Measurements from ENCODE around the gene IL4. TPM values are rescaled to one million over a fixed set of nuclear protein-coding genes. Genes with fewer than 3 reads are reported as not detected.
A peak's percentile ranks its signal among the peaks of the same experiment; 100 is the strongest.

The IL4 gene
- total and polyA plus RNA-seq, 9 of the 15 experiments (the other 6 are each of a cell fraction or from before 2014, with no cell fraction given), result 0.22 to 0.62 TPM; not detected in 7

- WGBS (ENCODE audit: insufficient coverage, low coverage, missing lambda C conversion rate), result 42% methylated on average over 7 of the region's 7 CpGs
- BruUV-seq (replicated peaks), result no TSS peak
- POLR2A ChIA-PET, result interaction anchor here (0.6 to 1.8 kb wide), 3 partner anchors 11 to 563 kb away, joined by 3 to 10 read pairs (median 6); no protein-coding TSS in a partner anchor
- TF ChIP-seq ATF3 (IDR thresholded peaks at IDR 0.05) (peak; percentile 61), ATF3 (CRISPR knock-in tag; conservative IDR thresholded peaks at IDR 0.05) (no peak), TRIM24 (IDR thresholded peaks at IDR 0.05) (no peak), RAD21 (CRISPR knock-in tag; conservative IDR thresholded peaks at IDR 0.05 in 1 of 2, IDR thresholded peaks at IDR 0.05 in 1 of 2) (peak; percentile 25 to 53; a peak in 3 of 4 replicates), JUND (IDR thresholded peaks at IDR 0.05; ENCODE audit: borderline replicate concordance, low read depth, low read length) (peak; percentile 60; the same call in 1 of the 2 replicates), JUND (tag; IDR thresholded peaks at IDR 0.05; ENCODE audit: borderline replicate concordance, low read depth, low read length) (peak; percentile 60; the same call in 1 of the 3 replicates), ZNF583 (CRISPR knock-in tag; IDR thresholded peaks at IDR 0.05) (no peak), ARID2 (IDR thresholded peaks at IDR 0.05) (0 out of 2 replicates have a peak, but pooled peaks have one; percentile 20), MECOM (CRISPR knock-in tag; IDR thresholded peaks at IDR 0.05) (no peak), FOSL1 (tag; conservative IDR thresholded peaks at IDR 0.05) (peak; percentile 79), E2F6 (IDR thresholded peaks at IDR 0.05; ENCODE audit: borderline replicate concordance in 1 of 2, extremely low read depth in 1 of 2, insufficient read depth in 1 of 2, insufficient read length in 1 of 2, low read depth in 1 of 2, low read length in 1 of 2, poor library complexity in 1 of 2, severe bottlenecking in 1 of 2) (no peak), NRF1 (conservative IDR thresholded peaks at IDR 0.05 in 1 of 2, IDR thresholded peaks at IDR 0.05 in 1 of 2) (peak; percentile 17 to 44; a peak in 3 of 4 replicates), CTCF (IDR thresholded peaks at IDR 0.05 in 2 of 3, conservative IDR thresholded peaks at IDR 0.05 in 1 of 3; ENCODE audit: insufficient read depth in 2 of 3, low read depth in 1 of 3, low read length in 3 of 3) (peak; percentile 34 to 52 (median 43); a peak in 4 of 6 replicates), RHOXF2B (CRISPR knock-in tag; conservative IDR thresholded peaks at IDR 0.05) (0 out of 2 replicates have a peak, but pooled peaks have one; percentile 21)
These were observed 3.4 kb downstream of the IL4 start for GRCh38 chr5:132677191-132677590.

More at GRCh38 chr5:132677191-132677590, 3.4 kb downstream of the IL4 start:
- H3K9me3 ChIP-seq (replicated peaks; ENCODE audit: control insufficient read depth, insufficient read depth, low read depth, low read length), result no peaks in the 10 kb centered on the region
- no peaks in the 10 kb centered on the region for H4K20me1 ChIP-seq (replicated peaks; ENCODE audit: control insufficient read depth, insufficient read depth, low read length)
- H3K36me3 ChIP-seq (ENCODE audit: control insufficient read depth, insufficient read depth, low read length), result no peaks in the 10 kb centered on the region
- CTCF ChIA-PET (ENCODE audit: low intra/inter-chr PET ratio), result interaction anchor here (0.5 kb wide), 1 partner anchor 292 kb away, joined by 3 read pairs; no protein-coding TSS in a partner anchor
- no peaks in the 10 kb centered on the region for H3K9me1 ChIP-seq (ENCODE audit: control insufficient read depth, insufficient read depth, low read length)
- ATAC-seq, result peak; percentile 63
- DNase-seq (ENCODE audit: extremely low read depth in 1 of 4, low spot score in 3 of 4), result peak; percentile 51 to 60 (median 55)
- in situ Hi-C loops (cut with MboI), result no loop called here
- peak overlapping the region in 1 of 2 experiments; percentile 61; a peak in 1 of 4 replicates for H3K9ac ChIP-seq (ENCODE audit: insufficient read depth in 1 of 2, low read depth in 2 of 2, low read length in 2 of 2)
- H3K27ac ChIP-seq (ENCODE audit: extremely low read depth, low read depth, low read length), result no peak overlapping the region
- H3K79me2 ChIP-seq (ENCODE audit: control insufficient read depth, insufficient read depth, low read length), result no peaks in the 10 kb centered on the region
- H3K4me1 ChIP-seq (replicated peaks in 1 of 2; ENCODE audit: control insufficient read depth in 2 of 2, insufficient read depth in 2 of 2, low read length in 2 of 2), result peaks cover 20 to 50% of the 10 kb centered on the region in 2 experiments; a peak in 4 of 5 replicates
- intact Hi-C loops (cut with micrococcal nuclease), result loop anchor here (10.0 kb wide), 1 partner anchor 208 kb away; no protein-coding TSS in a partner anchor
- no peak overlapping the region for H3K4me2 ChIP-seq (ENCODE audit: insufficient read depth, low read length)
- no peak overlapping the region for H3K4me3 ChIP-seq
- no peaks in the 10 kb centered on the region for H3K27me3 ChIP-seq (ENCODE audit: control insufficient read depth in 2 of 2, insufficient read depth in 2 of 2, low read length in 2 of 2)
- H2AFZ ChIP-seq (ENCODE audit: low read depth, low read length), result peak overlapping the region; percentile 72
- FAIRE-seq, result no peak

Measured in K562 (cell line).